HepG2 (cell line): ENCODE data around the gene CACNA1I. TPM values are rescaled to one million over a fixed set of nuclear protein-coding genes. Genes with fewer than 3 reads are reported as not detected.

Experiments used
- CEBPG ChIP-seq: IDR thresholded peaks from 2 replicates; pipeline ENCODE4 v1.6.1; 2016
- ETS1 ChIP-seq: sonication (generic); formaldehyde crosslinking; IDR thresholded peaks from 2 replicates; pipeline ENCODE4 v1.4.0; 2020; ENCODE audit warnings: missing genetic modification reagents
- HINFP ChIP-seq: sonication (generic); formaldehyde crosslinking; IDR thresholded peaks from 2 replicates; pipeline ENCODE4 v1.4.0; 2020; ENCODE audit warnings: low read depth, mild to moderate bottlenecking, missing genetic modification reagents
- HOXA7 ChIP-seq: sonication (generic); formaldehyde crosslinking; IDR thresholded peaks from 2 replicates; pipeline ENCODE4 v1.8.1; 2022; ENCODE audit warnings: mild to moderate bottlenecking, missing genetic modification reagents, moderate library complexity
- IRF9 ChIP-seq: sonication (generic); formaldehyde crosslinking; IDR thresholded peaks from 2 replicates; pipeline ENCODE4 v1.8.0; 2022; ENCODE audit warnings: missing genetic modification reagents, mild to moderate bottlenecking, borderline replicate concordance
- KDM4B ChIP-seq: sonication (generic); formaldehyde crosslinking; IDR thresholded peaks from 2 replicates; pipeline ENCODE4 v1.4.0; 2020; ENCODE audit warnings: missing genetic modification reagents
- MIER2 ChIP-seq: IDR thresholded peaks from 2 replicates; pipeline ENCODE4 v1.6.1; 2016; ENCODE audit warnings: missing biosample characterization, missing genetic modification reagents
- ZFP62 ChIP-seq: sonication (generic); formaldehyde crosslinking; IDR thresholded peaks from 2 replicates; pipeline ENCODE4 v1.4.0; 2020; ENCODE audit warnings: missing genetic modification reagents
- ZMYM4 ChIP-seq: sonication (generic); formaldehyde crosslinking; IDR thresholded peaks from 2 replicates; pipeline ENCODE4 v1.8.1; 2023; ENCODE audit warnings: mild to moderate bottlenecking, missing genetic modification reagents
- ZNF260 ChIP-seq: sonication (generic); formaldehyde crosslinking; IDR thresholded peaks from 2 replicates; pipeline ENCODE4 v1.4.0; 2020; ENCODE audit warnings: missing genetic modification reagents, low read depth, mild to moderate bottlenecking, borderline replicate concordance
- ZNF512 ChIP-seq: sonication (generic); formaldehyde crosslinking; IDR thresholded peaks from 2 replicates; pipeline ENCODE4 v1.4.0; 2020; ENCODE audit warnings: mild to moderate bottlenecking, missing genetic modification reagents
- ZNF800 ChIP-seq: sonication (generic); formaldehyde crosslinking; IDR thresholded peaks from 2 replicates; pipeline ENCODE4 v1.4.0; 2020; ENCODE audit warnings: missing genetic modification reagents
- polyA plus RNA-seq, 8 experiments: library from polyadenylated mRNA; depleted of rRNA in 3 of 8; stranded (reverse) in 7 of 8; unstranded in 1 of 8; fragments of >200 nt; fragmentation: Illumina TruSeq in 4 of 8; extraction: Trizol in 4 of 8; gene quantifications; 2 replicates each; pipeline versions ENCODE4 v1.2.1 to v1.2.3, GENCODE V29; 2011 to 2016; ENCODE audit warnings: low read depth in 4 of 8, missing spikeins in 1 of 8, mixed read lengths in 1 of 8; ENCODE audit not compliant: insufficient read depth in 1 of 8
- total RNA-seq, 5 experiments: library from RNA; depleted of rRNA; stranded (reverse); fragments of >200 nt; fragmentation: Illumina TruSeq; extraction: Trizol; gene quantifications; 2 replicates each; pipeline ENCODE4 v1.2.3, GENCODE V29; 2016; ENCODE audit warnings: low read depth in 1 of 5

Gene CACNA1I
- total and polyA plus RNA-seq, 2 of the 13 experiments (the other 11 are each of a cell fraction or from before 2014, with no cell fraction given), result not detected

- TF ChIP-seq IRF9 (CRISPR knock-in tag) (peak; percentile 74; the same call in 1 of the 2 replicates), HOXA7 (CRISPR knock-in tag) (no peak), HINFP (CRISPR knock-in tag) (peak; percentile 78; the same call in 1 of the 2 replicates), CEBPG (CRISPR knock-in tag) (peak; percentile 52), MIER2 (peak; percentile 83; the same call in 1 of the 2 replicates), ZNF800 (CRISPR knock-in tag) (no peak), ZMYM4 (CRISPR knock-in tag) (peak; percentile 75), KDM4B (CRISPR knock-in tag) (peak; percentile 68; the same call in 1 of the 2 replicates), ETS1 (CRISPR knock-in tag) (no peak), ZNF260 (no peak), ZNF512 (CRISPR knock-in tag) (no peak), ZFP62 (CRISPR knock-in tag) (no peak)
These were observed 41.7 kb upstream of the CACNA1I start (continued) for GRCh38 chr22:39528681-39529486.
